OCI-LY3 (cell line): ENCODE measurements around the gene IGFL3.

Experiments used
- H2AFZ ChIP-seq: fragments of 200-600, 300-600 bp; shearing (Covaris generic); 2 replicates; pipeline ENCODE4 v1.6.0; 2014; ENCODE audit warnings: antibody characterized with exemption, low read depth, low read length
- H3K27ac ChIP-seq: fragments of 200-600, 300-600 bp; sonication (generic); 2 replicates; pipeline ENCODE4 v1.5.1; 2014; ENCODE audit warnings: mild to moderate bottlenecking, low read length, moderate library complexity, mixed read lengths
- H3K27me3 ChIP-seq: fragments of 200-600, 300-600 bp; sonication (generic); 2 replicates; pipeline ENCODE4 v1.6.1; 2014; ENCODE audit warnings: low read depth, low read length, mixed read lengths
- H3K36me3 ChIP-seq: fragments of 200-600, 300-600 bp; sonication (generic); replicated peaks from 2 replicates; pipeline ENCODE3; 2014; ENCODE audit warnings: low read depth, low read length, mixed read lengths
- H3K4me1 ChIP-seq: fragments of 300-600, 200-600 bp; sonication (generic); 2 replicates; pipeline ENCODE4 v1.6.1; 2014; ENCODE audit warnings: low read length, mixed read lengths
- H3K4me2 ChIP-seq: fragments of 200-600, 300-600 bp; sonication (generic); 2 replicates; pipeline ENCODE4 v1.6.1; 2014; ENCODE audit warnings: low read length, mixed read lengths
- H3K4me3 ChIP-seq: fragments of 300-600, 200-600 bp; sonication (generic); 2 replicates; pipeline ENCODE4 v1.5.1; 2014; ENCODE audit warnings: antibody characterized with exemption, mild to moderate bottlenecking, low read length, moderate library complexity
- H3K79me2 ChIP-seq: fragments of 300-600, 200-600 bp; shearing (Covaris generic); 2 replicates; pipeline ENCODE4 v1.6.1; 2014; ENCODE audit warnings: mild to moderate bottlenecking, low read length, mixed read lengths
- H3K9ac ChIP-seq: fragments of 300-600, 200-600 bp; shearing (Covaris generic); 2 replicates; pipeline ENCODE4 v1.6.0; 2014; ENCODE audit warnings: mild to moderate bottlenecking, low read length, moderate library complexity
- H3K9me3 ChIP-seq: fragments of 200-600, 300-600 bp; shearing (Covaris generic); 2 replicates; pipeline ENCODE4 v1.6.1; 2014; ENCODE audit warnings: low read length, mixed read lengths; ENCODE audit not compliant: insufficient read depth
- H4K20me1 ChIP-seq: fragments of 200-600, 300-600 bp; sonication (generic); 2 replicates; pipeline ENCODE4 v1.6.1; 2016; ENCODE audit warnings: low read length, mixed read lengths; ENCODE audit not compliant: insufficient read depth
- EZH2phosphoT487 ChIP-seq: fragments of 200-600 bp; shearing (Covaris generic); IDR thresholded peaks from 2 replicates; pipeline ENCODE4 v1.6.1; 2018; ENCODE audit warnings: antibody characterized with exemption, mixed run types, low read depth
- TF ChIP-seq, protein P1 (sequence below): fragments of 200-600, 300-600 bp; sonication (generic); IDR thresholded peaks from 2 replicates; pipeline ENCODE4 v1.5.1; 2014; ENCODE audit warnings: antibody characterized with exemption, low read length, low read depth

IGFL3 gene

DNA sequence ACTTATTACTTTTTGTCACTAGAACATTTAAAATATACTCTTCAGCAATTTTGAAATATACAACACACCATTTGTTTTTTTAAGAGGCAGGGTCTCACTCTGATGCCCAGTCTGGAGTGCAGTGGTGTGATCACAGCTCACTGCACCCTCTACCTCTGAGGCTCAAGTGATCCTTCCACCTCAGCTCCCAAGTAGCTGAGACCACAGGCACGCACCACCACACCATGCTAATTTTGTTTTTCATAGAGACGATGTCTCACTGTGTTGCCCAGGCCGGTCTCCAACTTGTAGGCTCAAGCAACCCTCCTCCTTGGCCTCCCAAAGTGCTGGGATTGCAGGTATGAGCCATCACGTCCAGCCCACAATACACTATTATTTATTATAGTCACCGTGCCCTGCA is 26.1 kb upstream of the IGFL3 start:
- no peak overlapping the region for H3K9ac ChIP-seq
- no peaks in the 10 kb centered on the region for H3K9me3 ChIP-seq
- H3K4me2 ChIP-seq: no peak overlapping the region
- H3K36me3 ChIP-seq: no peaks in the 10 kb centered on the region
- no peak for TF ChIP-seq EZH2phosphoT487
- TF ChIP-seq, protein P1, sequence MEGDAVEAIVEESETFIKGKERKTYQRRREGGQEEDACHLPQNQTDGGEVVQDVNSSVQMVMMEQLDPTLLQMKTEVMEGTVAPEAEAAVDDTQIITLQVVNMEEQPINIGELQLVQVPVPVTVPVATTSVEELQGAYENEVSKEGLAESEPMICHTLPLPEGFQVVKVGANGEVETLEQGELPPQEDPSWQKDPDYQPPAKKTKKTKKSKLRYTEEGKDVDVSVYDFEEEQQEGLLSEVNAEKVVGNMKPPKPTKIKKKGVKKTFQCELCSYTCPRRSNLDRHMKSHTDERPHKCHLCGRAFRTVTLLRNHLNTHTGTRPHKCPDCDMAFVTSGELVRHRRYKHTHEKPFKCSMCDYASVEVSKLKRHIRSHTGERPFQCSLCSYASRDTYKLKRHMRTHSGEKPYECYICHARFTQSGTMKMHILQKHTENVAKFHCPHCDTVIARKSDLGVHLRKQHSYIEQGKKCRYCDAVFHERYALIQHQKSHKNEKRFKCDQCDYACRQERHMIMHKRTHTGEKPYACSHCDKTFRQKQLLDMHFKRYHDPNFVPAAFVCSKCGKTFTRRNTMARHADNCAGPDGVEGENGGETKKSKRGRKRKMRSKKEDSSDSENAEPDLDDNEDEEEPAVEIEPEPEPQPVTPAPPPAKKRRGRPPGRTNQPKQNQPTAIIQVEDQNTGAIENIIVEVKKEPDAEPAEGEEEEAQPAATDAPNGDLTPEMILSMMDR: no peak
- H4K20me1 ChIP-seq: no peaks in the 10 kb centered on the region
- no peak overlapping the region for H3K4me3 ChIP-seq
- H3K79me2 ChIP-seq: no peaks in the 10 kb centered on the region
- peaks cover 13% of the 10 kb centered on the region for H3K27me3 ChIP-seq
- no peak overlapping the region for H3K27ac ChIP-seq
- no peak overlapping the region for H2AFZ ChIP-seq
- H3K4me1 ChIP-seq: peaks cover 29% of the 10 kb centered on the region

- Histone ChIP-seq H3K79me2 (no peaks in the 10 kb centered on the region), H3K4me3 (no peak within 1 kb of the TSS), H3K9me3 (no peaks in the 10 kb centered on the region), H3K27me3 (peaks cover 13% of the 10 kb centered on the region), H4K20me1 (no peaks in the 10 kb centered on the region), H3K4me2 (no peak within 1 kb of the TSS), H2AFZ (no peak within 1 kb of the TSS), H3K36me3 (no peaks in the 10 kb centered on the region), H3K4me1 (peaks cover 15% of the 10 kb centered on the region), H3K27ac (no peak within 1 kb of the TSS), H3K9ac (no peak within 1 kb of the TSS)
- TF ChIP-seq, protein P1: no peak
- no peak for TF ChIP-seq EZH2phosphoT487
These were observed 23.4 kb upstream of the IGFL3 start, which contains the start of gene IGFL2 for GRCh38 chr19:46147791-46148288. Gene IGFL2, plus strand, starts transcription at chr19:46148238. Its CDS starts 41 bp downstream, at chr19:46148279.

DNA sequence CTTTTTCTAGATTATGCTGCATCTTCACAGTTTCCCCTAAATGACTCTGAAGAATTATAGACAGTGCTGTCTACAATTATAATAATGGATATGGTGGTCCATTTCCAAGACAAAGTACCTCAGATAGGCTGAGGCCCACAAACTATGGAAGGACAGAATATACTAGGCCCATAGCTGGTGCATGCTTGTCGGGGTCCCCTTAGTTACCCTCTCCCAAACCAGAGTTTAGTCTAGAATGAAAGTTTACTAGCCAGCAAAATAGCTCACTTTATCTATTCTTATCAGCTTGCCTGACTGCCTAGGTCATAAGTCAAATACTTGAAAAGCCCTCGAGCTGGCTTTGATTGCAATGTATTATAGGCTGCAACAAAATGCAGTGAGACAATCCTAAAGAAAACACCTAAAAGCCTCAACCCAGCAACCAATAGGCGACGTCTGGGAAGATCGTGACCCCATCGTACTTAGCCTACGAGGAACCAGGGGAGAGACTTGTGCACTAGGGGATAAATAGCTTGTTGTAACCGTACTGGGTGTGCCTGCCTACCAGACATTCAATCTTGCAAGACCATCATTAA is 22.8 kb upstream of the IGFL3 start:
- H3K27me3 ChIP-seq: peaks cover 13% of the 10 kb centered on the region
- no peak overlapping the region for H3K27ac ChIP-seq
- no peaks in the 10 kb centered on the region for H3K79me2 ChIP-seq
- TF ChIP-seq EZH2phosphoT487: no peak
- TF ChIP-seq, protein P1: no peak
- H3K36me3 ChIP-seq: no peaks in the 10 kb centered on the region
- no peak overlapping the region for H2AFZ ChIP-seq
- H3K4me1 ChIP-seq: peaks cover 12% of the 10 kb centered on the region
- H3K4me2 ChIP-seq: no peak overlapping the region
- no peak overlapping the region for H3K9ac ChIP-seq
- H3K9me3 ChIP-seq: no peaks in the 10 kb centered on the region
- H4K20me1 ChIP-seq: no peaks in the 10 kb centered on the region
- H3K4me3 ChIP-seq: no peak overlapping the region

DNA sequence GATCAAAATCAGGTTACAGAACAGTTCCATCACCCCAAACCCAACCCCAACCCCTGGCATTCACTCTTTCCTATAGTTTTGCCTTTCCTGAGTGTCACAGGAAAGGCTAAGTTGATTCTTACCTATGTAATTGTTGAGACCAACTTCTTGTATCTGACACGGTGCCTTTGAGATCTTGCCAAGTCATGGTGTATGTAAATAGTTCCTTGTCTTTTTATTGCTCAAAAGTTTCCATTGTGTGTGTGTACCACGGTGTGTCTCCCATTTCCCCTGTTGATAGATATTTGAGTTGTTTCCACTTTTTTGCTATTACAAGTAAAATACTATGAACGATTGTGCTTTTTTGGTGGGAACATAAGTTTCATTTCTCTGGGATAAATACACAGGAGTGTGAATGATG is 20.3 kb upstream of the IGFL3 start:
- Histone ChIP-seq H3K9me3 (no peaks in the 10 kb centered on the region), H3K27ac (no peak overlapping the region), H3K79me2 (no peaks in the 10 kb centered on the region), H2AFZ (no peak overlapping the region), H3K36me3 (no peaks in the 10 kb centered on the region), H3K4me2 (no peak overlapping the region), H3K27me3 (peaks cover 10% of the 10 kb centered on the region), H3K4me3 (no peak overlapping the region), H3K4me1 (no peaks in the 10 kb centered on the region), H3K9ac (no peak overlapping the region), H4K20me1 (no peaks in the 10 kb centered on the region)
- TF ChIP-seq, protein P1: no peak
- no peak for TF ChIP-seq EZH2phosphoT487
